Measurements from ENCODE around the gene OR1I1.
A peak's percentile ranks its signal among the peaks of the same experiment; 100 is the strongest.

The OR1I1 gene

GRCh38 chr19:15118789-15119494 is 36.9 kb downstream of the OR1I1 start:
- no peak for DNase-seq (ENCODE audit: low read depth)

- DNase-seq (ENCODE audit: low read depth), result no peak
Observed at GRCh38 chr19:15120135-15121026, 38.4 kb downstream of the OR1I1 start.

GRCh38 chr19:15122331-15123030 is 40.5 kb downstream of the OR1I1 start:
- DNase-seq (ENCODE audit: low read depth), result no peak

- no peak for DNase-seq (ENCODE audit: low read depth)
Observed at GRCh38 chr19:15123031-15123890, 41.2 kb downstream of the OR1I1 start.

- no peak for DNase-seq (ENCODE audit: low read depth)
Observed at GRCh38 chr19:15123900-15124299, 41.9 kb downstream of the OR1I1 start.

GRCh38 chr19:15124572-15125231 is 42.7 kb downstream of the OR1I1 start:
- DNase-seq (ENCODE audit: low read depth), result no peak

- DNase-seq (ENCODE audit: low read depth), result peak; percentile 93
Observed at GRCh38 chr19:15125232-15126067, 43.4 kb downstream of the OR1I1 start.

- DNase-seq (ENCODE audit: low read depth), result no peak
Observed at GRCh38 chr19:15126131-15126910, 44.3 kb downstream of the OR1I1 start.

GRCh38 chr19:15128162-15128770 is 46.3 kb downstream of the OR1I1 start:
- DNase-seq (ENCODE audit: low read depth), result no peak

- no peak for DNase-seq (ENCODE audit: low read depth)
Observed at GRCh38 chr19:15129856-15130585, 48.0 kb downstream of the OR1I1 start.

- DNase-seq (ENCODE audit: low read depth), result no peak
Observed at GRCh38 chr19:15136234-15136954, 54.4 kb downstream of the OR1I1 start.

GRCh38 chr19:15137777-15138176 is 55.8 kb downstream of the OR1I1 start:
- no peak for DNase-seq (ENCODE audit: low read depth)

GRCh38 chr19:15138427-15138826 is 56.4 kb downstream of the OR1I1 start:
- DNase-seq (ENCODE audit: low read depth), result no peak

GRCh38 chr19:15141143-15141542 is 59.1 kb downstream of the OR1I1 start:
- no peak for DNase-seq (ENCODE audit: low read depth)

GRCh38 chr19:15142313-15142712 is 60.3 kb downstream of the OR1I1 start:
- no peak for DNase-seq (ENCODE audit: low read depth)
